ENCODE measurements around the gene GALNT18.

The GALNT18 gene

GRCh38 chr11:11313902-11314692, 307.7 kb downstream of the GALNT18 start:
- no peak overlapping the region for H3K4me2 ChIP-seq (ENCODE audit: low read depth, low read length)
- no peak overlapping the region for H3K9ac ChIP-seq (ENCODE audit: low read length)
- DNase-seq: no peak
- no peaks in the 10 kb centered on the region for H3K9me2 ChIP-seq (replicated peaks; ENCODE audit: insufficient read depth, low read length)
- H3F3A ChIP-seq (ENCODE audit: insufficient read depth, low read length): no peaks in the 10 kb centered on the region
- no peak overlapping the region for H2AFZ ChIP-seq (ENCODE audit: low read length)
- no peak overlapping the region for H3K4me3 ChIP-seq (ENCODE audit: low read length)
- H3K9me3 ChIP-seq (replicated peaks; ENCODE audit: insufficient read depth, low read length): no peaks in the 10 kb centered on the region
- no peaks in the 10 kb centered on the region for H3K79me2 ChIP-seq (ENCODE audit: low read length)
- TF ChIP-seq CTCF (IDR thresholded peaks at IDR 0.05; ENCODE audit: low read length): no peak
- no peak for TF ChIP-seq EZH2 (optimal IDR thresholded peaks at IDR 0.05; ENCODE audit: low read depth, low read length)
- TF ChIP-seq EZH2phosphoT487 (IDR thresholded peaks at IDR 0.05; ENCODE audit: low read length): no peak
- no peaks in the 10 kb centered on the region for H3K36me3 ChIP-seq (replicated peaks; ENCODE audit: insufficient read depth, low read length)
- no peaks in the 10 kb centered on the region for H3K4me1 ChIP-seq (ENCODE audit: low read length)
- H3K27ac ChIP-seq (ENCODE audit: low read length): no peak overlapping the region
- H4K20me1 ChIP-seq (ENCODE audit: insufficient read depth, low read length): no peaks in the 10 kb centered on the region
- no peaks in the 10 kb centered on the region for H3K27me3 ChIP-seq (replicated peaks; ENCODE audit: insufficient read depth, low read length)

GRCh38 chr11:11313426-11313825, 308.4 kb downstream of the GALNT18 start:
- Histone ChIP-seq H2AFZ (ENCODE audit: low read length) (no peak overlapping the region), H3K9ac (ENCODE audit: low read length) (no peak overlapping the region), H3K4me3 (ENCODE audit: low read length) (no peak overlapping the region), H3K9me2 (replicated peaks; ENCODE audit: insufficient read depth, low read length) (no peaks in the 10 kb centered on the region), H3K27me3 (replicated peaks; ENCODE audit: insufficient read depth, low read length) (no peaks in the 10 kb centered on the region), H3K4me1 (ENCODE audit: low read length) (no peaks in the 10 kb centered on the region), H3K9me3 (replicated peaks; ENCODE audit: insufficient read depth, low read length) (no peaks in the 10 kb centered on the region), H3K27ac (ENCODE audit: low read length) (no peak overlapping the region), H3K36me3 (replicated peaks; ENCODE audit: insufficient read depth, low read length) (no peaks in the 10 kb centered on the region), H3K4me2 (ENCODE audit: low read depth, low read length) (no peak overlapping the region), H3F3A (ENCODE audit: insufficient read depth, low read length) (no peaks in the 10 kb centered on the region), H3K79me2 (ENCODE audit: low read length) (no peaks in the 10 kb centered on the region), H4K20me1 (ENCODE audit: insufficient read depth, low read length) (no peaks in the 10 kb centered on the region)
- TF ChIP-seq CTCF (IDR thresholded peaks at IDR 0.05; ENCODE audit: low read length): no peak
- no peak for TF ChIP-seq EZH2 (optimal IDR thresholded peaks at IDR 0.05; ENCODE audit: low read depth, low read length)
- no peak for TF ChIP-seq EZH2phosphoT487 (IDR thresholded peaks at IDR 0.05; ENCODE audit: low read length)
- DNase-seq: no peak

GRCh38 chr11:11312738-11313137, 309.1 kb downstream of the GALNT18 start:
- H3K4me3 ChIP-seq (ENCODE audit: low read length): no peak overlapping the region
- H3K36me3 ChIP-seq (replicated peaks; ENCODE audit: insufficient read depth, low read length): no peaks in the 10 kb centered on the region
- DNase-seq: no peak
- no peaks in the 10 kb centered on the region for H3K9me2 ChIP-seq (replicated peaks; ENCODE audit: insufficient read depth, low read length)
- H3F3A ChIP-seq (ENCODE audit: insufficient read depth, low read length): no peaks in the 10 kb centered on the region
- H3K9ac ChIP-seq (ENCODE audit: low read length): no peak overlapping the region
- no peaks in the 10 kb centered on the region for H3K9me3 ChIP-seq (replicated peaks; ENCODE audit: insufficient read depth, low read length)
- TF ChIP-seq CTCF (IDR thresholded peaks at IDR 0.05; ENCODE audit: low read length) (no peak), EZH2phosphoT487 (IDR thresholded peaks at IDR 0.05; ENCODE audit: low read length) (no peak), EZH2 (optimal IDR thresholded peaks at IDR 0.05; ENCODE audit: low read depth, low read length) (no peak)
- no peak overlapping the region for H2AFZ ChIP-seq (ENCODE audit: low read length)
- no peaks in the 10 kb centered on the region for H3K27me3 ChIP-seq (replicated peaks; ENCODE audit: insufficient read depth, low read length)
- no peaks in the 10 kb centered on the region for H3K79me2 ChIP-seq (ENCODE audit: low read length)
- H4K20me1 ChIP-seq (ENCODE audit: insufficient read depth, low read length): no peaks in the 10 kb centered on the region
- no peak overlapping the region for H3K4me2 ChIP-seq (ENCODE audit: low read depth, low read length)
- no peaks in the 10 kb centered on the region for H3K4me1 ChIP-seq (ENCODE audit: low read length)
- H3K27ac ChIP-seq (ENCODE audit: low read length): no peak overlapping the region
